B cell (primary cell): ENCODE results near the gene HERC4. TPM values are rescaled to one million over a fixed set of nuclear protein-coding genes. Genes with fewer than 3 reads are reported as not detected.

Source experiments
- ATAC-seq: fragments of 200-7000 bp; cut with Tn5 transposase; one replicate; pipeline ENCODE4 v1.10.0; 2021; ENCODE audit warnings: low read depth, mild to moderate bottlenecking, moderate number of reproducible peaks, moderate library complexity
- CTCF ChIA-PET: fragments of 350-600 bp; sonication (Branson Sonifier 250); formaldehyde crosslinking; loops from one replicate; lab custom pipeline; 2021; ENCODE audit warnings: antibody characterized with exemption, inconsistent platforms; lab: Charles Lee
- POLR2A ChIA-PET: fragments of 350-600 bp; sonication (Branson Sonifier 250); formaldehyde crosslinking; loops from one replicate; lab custom pipeline; 2021; ENCODE audit warnings: antibody characterized with exemption; lab: Charles Lee
- DNase-seq: peaks from one replicate; pipeline ENCODE4 v3.0.0; 2013
- H2AFZ ChIP-seq: 2 replicates; pipeline ENCODE4 v1.6.1; 2012; ENCODE audit warnings: mild to moderate bottlenecking, low read depth, low read length; ENCODE audit not compliant: insufficient read depth, poor library complexity, severe bottlenecking
- H3K27ac ChIP-seq, 2 donors: 1 replicate in 1 of 2; 2 replicates in 1 of 2; pipeline ENCODE4 v1.5.1; 2012 to 2013; ENCODE audit warnings: low read length in 2 of 2, mild to moderate bottlenecking in 2 of 2, moderate library complexity in 1 of 2
- H3K27me3 ChIP-seq, 4 experiments: fragments of 200-600 bp in 1 of 4; sonication (generic) in 1 of 4; replicated peaks in 1 of 4; 1 replicate in 2 of 4; 2 replicates in 2 of 4; pipeline versions ENCODE4 v1.6.1 to v1.7.0; 2013 to 2016; ENCODE audit warnings: low read length in 3 of 4, mild to moderate bottlenecking in 2 of 4, mixed read lengths in 1 of 4, moderate library complexity in 1 of 4; ENCODE audit not compliant: insufficient read depth in 4 of 4, control insufficient read depth in 3 of 4; ENCODE audit errors: control extremely low read depth in 1 of 4
- H3K36me3 ChIP-seq, 2 experiments: replicated peaks in 1 of 2; 1 replicate in 1 of 2; 2 replicates in 1 of 2; pipeline versions ENCODE4 v1.6.1 to v1.7.1; 2013; ENCODE audit warnings: low read length in 1 of 2; ENCODE audit not compliant: insufficient read depth in 2 of 2, control insufficient read depth in 1 of 2; ENCODE audit errors: control extremely low read depth in 1 of 2, extremely low read depth in 1 of 2
- H3K4me1 ChIP-seq, 2 donors: fragments of 200-600 bp in 1 of 2; sonication (generic) in 1 of 2; 1 replicate in 1 of 2; 2 replicates in 1 of 2; pipeline versions ENCODE4 v1.5.1 to v1.6.1; 2013 to 2017; ENCODE audit warnings: low read length in 2 of 2; ENCODE audit not compliant: control insufficient read depth in 2 of 2, insufficient read depth in 2 of 2
- H3K4me2 ChIP-seq: replicated peaks from 2 replicates; pipeline ENCODE3; 2012; ENCODE audit warnings: mild to moderate bottlenecking, low read depth, low read length; ENCODE audit not compliant: poor library complexity, severe bottlenecking
- H3K4me3 ChIP-seq, 5 experiments: fragments of 200-600 bp in 1 of 5; sonication (generic) in 1 of 5; 1 replicate in 3 of 5; 2 replicates in 2 of 5; pipeline versions ENCODE4 v1.5.1 to v1.7.0; 2011 to 2016; ENCODE audit warnings: low read length in 4 of 5, mild to moderate bottlenecking in 4 of 5, low read depth in 2 of 5, control low read depth in 1 of 5, moderate library complexity in 1 of 5; ENCODE audit not compliant: insufficient read depth in 1 of 5; ENCODE audit errors: control extremely low read depth in 1 of 5, extremely low read depth in 1 of 5
- H3K79me2 ChIP-seq: fragments of 200-600 bp; sonication (generic); one replicate; pipeline ENCODE4 v1.6.0; 2016; ENCODE audit warnings: low read length; ENCODE audit not compliant: control insufficient read depth, insufficient read depth
- H3K9ac ChIP-seq: fragments of 200-600 bp; sonication (generic); 2 replicates; pipeline ENCODE4 v1.6.1; 2017; ENCODE audit warnings: mild to moderate bottlenecking, low read length, moderate library complexity
- H3K9me3 ChIP-seq, 3 donors: one replicate each; pipeline versions ENCODE4 v1.6.1 to v1.7.1; 2013; ENCODE audit warnings: low read length in 2 of 3; ENCODE audit not compliant: control insufficient read depth in 2 of 3, insufficient read depth in 1 of 3; ENCODE audit errors: control extremely low read depth in 1 of 3
- H4K20me1 ChIP-seq: 2 replicates; pipeline ENCODE4 v1.6.0; 2012; ENCODE audit warnings: mild to moderate bottlenecking, low read length; ENCODE audit not compliant: insufficient read depth, control insufficient read depth, poor library complexity, severe bottlenecking
- H3K27ac Mint-ChIP-seq: one replicate; pipeline ENCODE4 v1.8.0; 2021; ENCODE audit warnings: mixed read lengths
- H3K27me3 Mint-ChIP-seq: one replicate; pipeline ENCODE4 v1.8.0; 2021; ENCODE audit warnings: mixed read lengths
- H3K4me1 Mint-ChIP-seq: one replicate; pipeline ENCODE4 v1.8.0; 2021; ENCODE audit warnings: mixed read lengths
- H3K4me3 Mint-ChIP-seq: one replicate; pipeline ENCODE4 v1.8.0; 2021; ENCODE audit warnings: mixed read lengths
- H3K9me3 Mint-ChIP-seq: one replicate; pipeline ENCODE4 v1.8.0; 2022; ENCODE audit warnings: mixed read lengths; ENCODE audit not compliant: insufficient read depth
- EZH2 ChIP-seq: IDR thresholded peaks from 2 replicates; pipeline ENCODE4 v1.6.1; 2012; ENCODE audit warnings: borderline replicate concordance, low read depth, mild to moderate bottlenecking, moderate library complexity, low read length; ENCODE audit not compliant: insufficient read depth, poor library complexity, severe bottlenecking
- WGBS: methylation state at CpG from one replicate; pipeline ENCODE4 v1.1.5; 2013; ENCODE audit warnings: missing lambda C conversion rate; ENCODE audit not compliant: insufficient coverage; 5-methylcytosine and 5-hydroxymethylcytosine counted together
- intact Hi-C: fragments of 100-400 bp; cut with micrococcal nuclease; formaldehyde crosslinking; loops from one replicate; pipeline ENCODE4 v1.10.0; 2022
- polyA plus RNA-seq: library from polyadenylated mRNA; depleted of rRNA; stranded (reverse); fragments of >200 nt; gene quantifications from 2 replicates; pipeline ENCODE4 v1.2.3, GENCODE V29; 2012
- small RNA-seq: library from RNA; depleted of rRNA; stranded (forward); fragments of <200 nt; gene quantifications from one replicate; pipeline ENCODE3, GENCODE V24; 2012; ENCODE audit warnings: low replicate concordance, low read depth; ENCODE audit not compliant: insufficient read length
- total RNA-seq, 2 donors: library from RNA; stranded (reverse); fragments of 120-200 nt in 1 of 2; gene quantifications; 1 replicate in 1 of 2; 2 replicates in 1 of 2; pipeline versions ENCODE4 v1.2.3 to v1.2.4, GENCODE V29; 2013 to 2022
- TF ChIP-seq, protein P1 (sequence below): fragments of 200-600 bp; IDR thresholded peaks from one replicate; pipeline ENCODE4 v1.8.0; 2022; ENCODE audit warnings: antibody characterized with exemption, mild to moderate bottlenecking

HERC4 gene
- total and polyA plus RNA-seq, 2 donors (not counting 1 experiment from before 2014, with no cell fraction given) = 18.2 to 118 TPM

DNA sequence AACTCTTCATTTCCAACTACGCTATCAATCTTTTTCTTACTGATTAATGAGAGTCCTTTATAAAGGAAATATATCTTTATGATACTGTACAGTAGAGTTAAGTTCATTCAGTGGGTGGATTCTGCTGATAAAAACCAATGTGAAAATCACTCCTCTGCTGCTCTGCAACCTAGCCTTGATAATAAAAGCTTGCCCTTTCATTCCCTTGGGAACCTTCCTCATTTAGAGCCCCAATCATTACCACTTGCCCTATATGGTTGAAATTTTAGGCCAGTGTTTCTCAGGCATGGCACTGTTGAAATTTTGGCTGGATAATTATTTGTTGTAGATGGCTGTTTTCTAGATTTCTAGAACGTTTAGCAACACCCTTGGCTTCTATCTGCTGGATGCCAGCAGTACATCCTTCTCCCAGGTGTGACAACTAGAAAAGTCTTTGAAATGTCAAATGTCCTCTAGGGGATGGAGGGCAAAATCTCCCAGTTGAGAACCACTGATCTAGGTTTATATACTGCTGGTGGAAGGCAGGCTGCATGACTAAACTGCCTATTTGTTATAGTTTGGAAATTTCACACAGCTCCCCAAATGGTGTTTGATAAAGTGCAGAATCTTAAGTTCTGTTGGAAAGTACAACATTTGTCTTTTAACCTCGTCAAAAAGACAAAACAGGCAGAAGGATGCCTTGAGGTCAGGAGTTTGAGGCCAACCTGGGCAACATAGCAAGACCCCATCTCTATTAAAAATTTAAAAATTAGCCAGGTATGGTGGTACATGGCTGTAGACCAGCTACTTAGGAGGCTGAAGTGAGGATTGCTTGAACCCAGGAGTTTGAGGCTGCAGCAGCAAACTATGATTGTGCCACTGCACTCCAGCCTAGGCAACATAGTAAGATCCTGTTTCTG is 199.5 kb downstream of the HERC4 start:
- Histone ChIP-seq H3K9me3 (no peaks in the 10 kb centered on the region), H3K36me3 (no peaks in the 10 kb centered on the region), H4K20me1 (no peaks in the 10 kb centered on the region), H3K4me2 (no peak overlapping the region), H3K27me3 (no peaks in the 10 kb centered on the region), H3K79me2 (no peaks in the 10 kb centered on the region), H2AFZ (no peak overlapping the region), H3K9ac (no peak overlapping the region), H3K27ac (no peak overlapping the region), H3K4me1 (no peaks in the 10 kb centered on the region), H3K4me3 (no peak overlapping the region)
- no peaks in the 10 kb centered on the region for H3K9me3 Mint-ChIP-seq
- no peak overlapping the region for H3K4me3 Mint-ChIP-seq
- ChIA-PET CTCF (interaction anchor here (0.6 kb wide), 1 partner anchor 87 kb away, joined by 3 read pairs; no protein-coding TSS in a partner anchor), POLR2A (no interaction called here)
- intact Hi-C loops = no loop called here
- ATAC-seq (no peak), DNase-seq (no peak)
- no peak overlapping the region for H3K27ac Mint-ChIP-seq
- no peaks in the 10 kb centered on the region for H3K4me1 Mint-ChIP-seq
- no CpG with 5 or more reads among the region's 3 CpGs for WGBS
- H3K27me3 Mint-ChIP-seq = no peaks in the 10 kb centered on the region
- TF ChIP-seq EZH2 = no peak
- TF ChIP-seq, protein P1, sequence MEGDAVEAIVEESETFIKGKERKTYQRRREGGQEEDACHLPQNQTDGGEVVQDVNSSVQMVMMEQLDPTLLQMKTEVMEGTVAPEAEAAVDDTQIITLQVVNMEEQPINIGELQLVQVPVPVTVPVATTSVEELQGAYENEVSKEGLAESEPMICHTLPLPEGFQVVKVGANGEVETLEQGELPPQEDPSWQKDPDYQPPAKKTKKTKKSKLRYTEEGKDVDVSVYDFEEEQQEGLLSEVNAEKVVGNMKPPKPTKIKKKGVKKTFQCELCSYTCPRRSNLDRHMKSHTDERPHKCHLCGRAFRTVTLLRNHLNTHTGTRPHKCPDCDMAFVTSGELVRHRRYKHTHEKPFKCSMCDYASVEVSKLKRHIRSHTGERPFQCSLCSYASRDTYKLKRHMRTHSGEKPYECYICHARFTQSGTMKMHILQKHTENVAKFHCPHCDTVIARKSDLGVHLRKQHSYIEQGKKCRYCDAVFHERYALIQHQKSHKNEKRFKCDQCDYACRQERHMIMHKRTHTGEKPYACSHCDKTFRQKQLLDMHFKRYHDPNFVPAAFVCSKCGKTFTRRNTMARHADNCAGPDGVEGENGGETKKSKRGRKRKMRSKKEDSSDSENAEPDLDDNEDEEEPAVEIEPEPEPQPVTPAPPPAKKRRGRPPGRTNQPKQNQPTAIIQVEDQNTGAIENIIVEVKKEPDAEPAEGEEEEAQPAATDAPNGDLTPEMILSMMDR = no peak

Small RNAs within 50 kb of the gene (small RNA-seq; reads per million reads assigned to genes)
- not detected for gene RN7SL220P

Other genes with a start within 250 kb of the HERC4 start
- gene DNAJC12, start 237.1 kb downstream of the HERC4 start, total RNA-seq = not detected in 2 replicates
- 0.14 and 0.19 TPM in 2 replicates for gene DNAJC12, start 237.1 kb downstream of the HERC4 start, polyA plus RNA-seq
- gene SIRT1, start 190.6 kb downstream of the HERC4 start, total RNA-seq = 66.5 and 67.8 TPM in 2 replicates
- 14.4 and 32.5 TPM in 2 replicates for gene SIRT1, start 190.6 kb downstream of the HERC4 start, polyA plus RNA-seq
- not detected in 2 replicates for gene MYPN, start 34.2 kb upstream of the HERC4 start, total RNA-seq
- gene MYPN, start 34.2 kb upstream of the HERC4 start, polyA plus RNA-seq = not detected in 2 replicates
- not detected in 2 replicates for gene ATOH7, start 156.8 kb upstream of the HERC4 start, total RNA-seq
- not detected in 2 replicates for gene ATOH7, start 156.8 kb upstream of the HERC4 start, polyA plus RNA-seq